Effector CD8-positive, alpha-beta T cell (primary cell): Measurements from ENCODE around the gene ZNF559.
"Not testable (repeated sequence)": the region's sequence is repeated elsewhere in the genome, so short reads cannot be mapped to it uniquely, and the experiment has no call there.

Experiments
- DNase-seq: peaks from one replicate; lab custom pipeline; 2025; lab: John Stamatoyannopoulos, UW
- total RNA-seq, 4 experiments: gene quantifications; one replicate each; lab custom pipeline; 2026; lab: John Stamatoyannopoulos, UW

ZNF559 gene
- total RNA-seq, result 41.2 to 55.4 (median 49.8) reads per million in 4 experiments

GRCh38 chr19:9323919-9324583 lies at the start of gene ZNF559:
TSS of gene ZNF559 (plus strand) at chr19:9324179. CDS start at chr19:9338550, 14,371 bp downstream.
- DNase-seq, result peak; percentile 96

GRCh38 chr19:9283485-9283884 lies 40.5 kb upstream of the ZNF559 start:
- not testable (repeated sequence) for DNase-seq

DNA sequence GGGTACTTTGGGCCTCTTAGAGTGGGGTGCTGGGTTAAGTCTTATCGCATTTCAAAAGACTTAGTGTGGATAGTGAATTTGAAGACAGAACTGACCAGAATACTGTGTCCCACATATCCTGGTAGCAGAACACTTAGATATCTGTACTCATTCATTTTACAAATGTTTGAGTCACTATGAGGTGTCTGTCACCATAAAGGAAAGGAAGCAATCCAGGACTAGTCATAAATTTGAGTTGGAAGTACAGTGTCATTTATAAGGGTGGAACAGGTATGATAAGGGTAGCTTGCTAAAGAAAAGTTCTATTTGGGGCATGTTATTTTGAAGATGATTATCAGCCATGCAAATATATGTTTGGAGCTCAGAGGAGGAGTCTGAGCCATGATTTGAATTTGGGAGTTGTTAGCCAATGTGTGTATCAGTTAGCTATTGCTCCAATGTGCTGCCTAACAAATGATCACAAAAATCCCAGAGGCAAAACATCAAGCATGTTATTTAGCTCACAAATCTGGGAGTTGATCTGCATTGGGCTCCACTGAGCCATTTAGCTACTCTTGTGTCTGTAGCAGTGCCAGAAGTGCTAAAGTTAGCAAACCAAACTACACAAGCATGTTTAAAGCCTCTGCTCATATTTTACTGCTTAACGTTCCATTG lies 34.6 kb upstream of the ZNF559 start:
- DNase-seq, result no peak

GRCh38 chr19:9295411-9295849 lies 28.5 kb upstream of the ZNF559 start:
- DNase-seq, result no peak

DNA sequence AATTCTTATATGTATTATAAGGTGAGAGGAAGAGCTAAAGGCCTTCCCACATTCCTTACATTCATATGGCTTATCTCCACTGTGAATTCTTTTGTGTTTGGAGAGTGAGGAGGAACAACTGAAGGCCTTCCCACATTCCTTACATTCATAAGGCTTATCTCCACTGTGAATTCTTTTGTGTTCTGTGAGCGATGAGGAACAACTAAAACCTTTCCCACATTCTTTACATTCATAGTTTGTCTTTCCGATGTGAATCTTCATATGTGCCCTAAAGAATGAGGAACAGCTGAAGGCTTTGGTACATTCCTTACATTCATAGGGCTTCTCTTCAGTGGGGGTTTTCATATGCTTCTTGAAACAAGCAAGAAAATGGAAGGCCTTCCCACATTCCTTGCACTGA lies 27.6 kb upstream of the ZNF559 start:
- DNase-seq, result no peak

GRCh38 chr19:9306443-9306842 lies 17.5 kb upstream of the ZNF559 start:
- DNase-seq, result no peak

- no peak for DNase-seq
These were observed 15.7 kb upstream of the ZNF559 start for GRCh38 chr19:9308091-9308770.

GRCh38 chr19:9309139-9309973 lies 14.6 kb upstream of the ZNF559 start, which contains the start of gene ZNF699:
TSS of gene ZNF699 (minus strand) at chr19:9309838. CDS start at chr19:9305119, 4,719 bp downstream.
- DNase-seq, result peak; percentile 96

DNA sequence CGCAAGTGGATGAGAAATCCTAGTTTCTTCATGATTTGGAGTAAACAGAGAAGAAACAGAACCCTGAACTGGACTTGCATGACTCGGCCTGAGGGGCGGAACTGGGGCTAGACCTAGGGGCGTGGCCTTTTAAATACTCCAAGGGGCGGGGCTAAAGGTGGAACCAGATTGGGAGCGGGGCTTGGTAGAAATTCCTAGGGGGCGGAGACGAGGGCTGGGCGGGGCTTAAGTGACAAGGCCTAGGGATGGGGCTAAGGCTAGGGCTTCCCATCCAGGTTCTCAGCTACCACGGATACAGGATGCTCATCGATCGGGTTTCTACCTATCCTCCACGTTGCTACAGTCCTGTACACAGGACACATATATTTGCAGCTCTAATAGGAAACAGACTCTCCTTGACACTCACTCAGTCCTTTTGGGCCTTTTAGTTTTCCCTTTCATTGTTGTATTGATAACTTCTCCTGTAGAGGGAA lies 14.0 kb upstream of the ZNF559 start:
- DNase-seq, result peak; percentile 91

DNA sequence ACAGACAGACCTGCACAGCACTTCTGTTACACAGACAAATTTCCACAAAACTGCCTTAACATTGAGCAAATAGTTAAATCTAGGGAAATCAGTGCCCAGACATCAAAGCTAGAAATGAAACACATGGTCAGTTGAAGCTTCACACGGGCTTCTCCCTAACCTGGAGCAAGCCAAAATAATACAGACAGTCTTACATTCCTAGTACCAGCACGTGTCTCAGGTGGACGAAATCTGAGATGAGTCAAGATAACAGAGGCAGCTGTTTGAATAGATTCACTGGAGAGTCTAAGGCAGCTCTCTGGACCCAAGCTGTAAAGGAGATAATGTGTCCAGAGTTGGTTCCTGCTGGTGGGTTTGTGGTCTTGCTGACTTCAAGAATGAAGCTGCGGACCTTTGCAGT lies 10.2 kb upstream of the ZNF559 start:
- DNase-seq, result no peak

- no peak for DNase-seq
These were observed 2.6 kb upstream of the ZNF559 start for GRCh38 chr19:9321338-9321737.

DNA sequence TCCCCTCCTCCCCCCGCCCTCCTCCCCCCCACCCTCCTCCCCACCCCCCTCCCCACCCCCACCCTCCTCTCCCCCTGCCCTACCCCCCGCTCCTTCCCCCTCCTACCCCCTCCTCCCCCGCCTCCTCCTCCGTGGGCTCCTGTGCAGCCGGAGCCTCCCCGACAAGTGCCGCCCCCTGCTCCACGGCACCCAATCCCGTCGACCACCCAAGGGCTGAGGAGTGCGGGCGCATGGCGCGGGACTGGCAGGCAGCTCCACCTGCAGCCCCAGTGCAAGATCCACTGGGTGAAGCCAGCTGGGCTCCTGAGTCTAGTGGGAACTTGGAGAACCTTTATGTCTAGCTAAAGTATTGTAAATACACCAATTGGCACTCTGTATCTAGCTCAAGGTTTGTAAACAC lies 2.2 kb upstream of the ZNF559 start:
- not testable (repeated sequence) for DNase-seq

DNA sequence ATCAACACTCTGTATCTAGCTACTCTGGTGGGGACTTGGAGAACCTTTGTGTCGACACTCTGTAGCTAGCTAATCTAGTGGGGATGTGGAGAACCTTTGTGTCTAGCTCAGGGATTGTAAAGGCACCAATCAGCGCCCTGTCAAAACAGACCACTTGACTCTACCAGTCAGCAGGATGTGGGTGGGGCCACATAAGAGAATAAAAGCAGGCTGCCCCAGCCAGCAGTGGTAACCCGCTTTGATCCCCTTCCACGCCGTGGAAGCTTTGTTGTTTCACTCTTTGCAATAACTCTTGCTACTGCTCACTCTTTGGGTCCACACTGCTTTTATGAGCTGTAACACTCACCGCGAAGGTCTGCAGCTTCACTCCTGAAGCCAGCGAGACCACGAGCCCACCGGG lies 1.8 kb upstream of the ZNF559 start:
- DNase-seq, result not testable (repeated sequence)

DNA sequence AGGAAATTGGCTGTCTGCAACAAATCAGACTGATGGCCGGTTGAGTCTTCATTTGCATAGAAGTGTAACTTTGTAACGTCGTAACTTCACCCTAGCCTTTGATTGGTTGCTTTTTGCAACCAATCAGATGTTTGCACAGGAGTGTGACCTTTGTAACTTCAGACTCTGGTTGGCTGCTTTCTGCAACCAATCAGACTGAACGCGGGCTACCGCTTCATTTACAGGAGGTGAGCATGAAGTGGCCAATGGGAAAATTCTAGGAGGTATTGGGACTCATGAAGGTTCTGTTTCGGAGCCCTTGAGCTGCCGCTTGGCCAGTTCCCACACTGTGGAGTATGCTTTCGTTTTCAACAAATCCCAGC lies 441 bp upstream of the ZNF559 start:
- DNase-seq, result peak; percentile 30

GRCh38 chr19:9324584-9324962 lies 594 bp downstream of the ZNF559 start:
- no peak for DNase-seq

DNA sequence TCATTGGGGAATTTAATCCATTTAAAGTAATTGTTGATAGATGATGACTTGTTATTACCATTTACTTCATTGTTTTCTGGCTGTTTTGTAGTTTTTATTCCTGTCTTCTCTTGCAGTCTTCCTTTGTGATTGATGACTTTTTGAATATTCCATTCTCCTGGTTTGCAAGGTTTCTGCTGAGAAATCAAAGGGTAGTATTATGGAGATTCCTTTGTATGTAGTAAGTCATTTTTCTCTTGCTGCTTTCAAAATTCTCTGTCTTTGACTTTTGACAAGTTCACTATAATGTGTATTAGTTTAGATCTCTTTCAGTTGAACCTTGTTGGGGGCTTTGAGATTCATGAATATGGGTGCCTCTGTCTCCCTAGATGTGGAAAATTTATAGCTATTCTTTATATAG lies 6.0 kb downstream of the ZNF559 start:
- no peak for DNase-seq

DNA sequence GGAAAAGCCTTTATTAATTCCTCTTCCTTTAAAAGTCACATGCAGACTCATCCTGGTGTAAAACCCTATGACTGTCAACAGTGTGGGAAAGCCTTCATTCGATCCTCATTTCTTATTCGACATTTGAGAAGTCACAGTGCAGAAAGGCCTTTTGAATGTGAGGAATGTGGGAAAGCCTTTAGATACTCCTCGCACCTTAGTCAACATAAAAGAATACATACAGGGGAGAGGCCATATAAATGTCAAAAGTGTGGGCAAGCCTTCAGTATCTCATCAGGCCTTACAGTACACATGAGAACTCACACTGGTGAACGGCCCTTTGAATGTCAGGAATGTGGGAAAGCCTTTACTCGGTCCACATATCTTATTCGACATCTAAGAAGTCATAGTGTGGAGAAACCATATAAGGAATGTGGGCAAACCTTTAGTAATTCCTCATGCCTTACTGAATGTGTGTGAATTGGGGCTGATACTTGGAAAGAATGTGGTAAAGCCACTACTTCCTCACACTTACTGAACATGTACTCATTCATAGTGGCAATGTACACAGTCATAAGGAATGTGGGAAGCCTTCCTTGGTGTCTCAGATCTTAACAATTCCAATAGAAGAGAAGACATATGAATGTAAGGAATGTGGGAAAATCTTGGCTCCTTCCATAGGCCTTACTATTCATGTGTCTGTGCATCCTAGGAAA lies 18.8 kb downstream of the ZNF559 start:
- no peak for DNase-seq

DNA sequence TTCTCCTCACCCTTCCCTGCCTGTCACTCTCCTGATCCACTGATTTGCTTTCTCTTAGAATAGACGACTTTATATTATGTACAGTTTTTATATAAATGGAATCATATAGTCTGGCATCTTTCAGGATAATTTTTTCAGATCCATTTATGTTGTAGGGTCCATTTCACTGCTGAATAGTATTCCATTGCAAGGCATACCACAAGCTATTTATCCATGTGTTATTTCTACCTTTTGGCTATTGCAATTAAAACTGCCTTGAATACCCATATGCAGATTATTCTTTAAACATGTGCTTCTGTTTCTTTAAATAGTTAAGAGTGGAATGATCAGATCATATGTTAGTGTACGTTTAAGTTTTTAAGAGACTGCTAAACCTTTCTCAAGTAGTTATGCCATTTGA lies 21.0 kb downstream of the ZNF559 start:
- no peak for DNase-seq

DNA sequence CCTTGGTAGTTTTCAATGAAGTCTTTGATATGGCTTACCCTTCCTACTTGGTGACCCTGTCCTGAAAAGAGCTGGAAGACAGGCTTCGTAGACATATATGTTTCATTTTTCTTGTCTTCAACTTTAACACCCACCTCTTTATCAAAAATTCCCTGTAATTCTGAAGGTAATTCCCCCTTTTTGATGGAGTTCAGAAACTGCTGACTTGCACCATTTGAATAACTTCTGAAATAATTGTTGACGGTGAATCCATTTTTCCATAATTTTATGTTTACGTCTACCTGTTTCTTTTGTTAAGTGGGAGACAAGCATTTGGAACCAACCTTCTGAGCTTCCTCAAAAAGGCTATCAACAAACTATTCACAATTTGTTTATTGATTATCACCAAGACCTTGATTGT lies 24.3 kb downstream of the ZNF559 start:
- DNase-seq, result no peak

DNA sequence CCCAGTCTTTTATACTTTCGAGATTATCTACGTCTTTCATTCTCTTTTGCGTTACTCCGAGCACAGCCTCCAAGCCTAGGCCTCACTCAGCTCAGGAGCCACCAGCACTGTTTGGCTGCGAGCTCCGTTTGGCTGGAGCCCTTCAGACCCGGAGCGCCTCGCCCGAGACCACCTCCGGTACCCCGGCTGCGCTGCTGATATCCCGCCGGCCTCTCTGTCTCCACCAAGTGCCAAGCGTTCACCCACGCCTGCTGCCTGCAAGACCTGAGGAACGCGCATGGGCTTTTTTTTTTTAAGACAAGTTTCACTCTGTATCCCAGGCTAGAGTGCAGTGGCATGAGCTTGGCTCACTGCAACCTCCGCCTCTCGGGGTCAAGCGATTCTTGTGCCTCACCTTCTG lies 24.7 kb downstream of the ZNF559 start:
- no peak for DNase-seq

DNA sequence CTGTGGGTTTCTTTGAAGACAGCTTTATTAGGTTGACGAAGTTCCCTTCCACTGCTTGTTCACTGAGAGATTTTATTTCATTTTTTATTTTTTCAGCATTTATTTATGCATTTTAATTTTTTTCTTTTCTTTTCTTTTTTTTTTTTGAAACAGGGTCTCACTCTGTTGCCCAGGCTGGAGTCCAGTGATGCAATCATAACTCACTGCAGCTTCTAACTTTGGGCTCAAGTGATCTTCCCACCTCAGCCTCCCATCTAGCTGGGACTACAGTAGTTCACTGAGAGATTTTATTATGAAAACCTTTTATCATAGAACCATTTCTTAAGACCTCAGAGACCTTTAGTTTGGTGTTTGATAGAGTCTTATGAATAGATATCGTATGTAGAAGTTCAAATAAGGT lies 28.5 kb downstream of the ZNF559 start:
- DNase-seq, result no peak
